Stimulated activated naive CD4-positive, alpha-beta T cell (primary cell): Measurements from ENCODE around the gene VIPR1.
A peak's percentile ranks its signal among the peaks of the same experiment; 100 is the strongest.

Source experiments
- DNase-seq, 6 experiments: peaks; one replicate each; lab custom pipeline; 2025; lab: John Stamatoyannopoulos, UW

Gene VIPR1

DNA sequence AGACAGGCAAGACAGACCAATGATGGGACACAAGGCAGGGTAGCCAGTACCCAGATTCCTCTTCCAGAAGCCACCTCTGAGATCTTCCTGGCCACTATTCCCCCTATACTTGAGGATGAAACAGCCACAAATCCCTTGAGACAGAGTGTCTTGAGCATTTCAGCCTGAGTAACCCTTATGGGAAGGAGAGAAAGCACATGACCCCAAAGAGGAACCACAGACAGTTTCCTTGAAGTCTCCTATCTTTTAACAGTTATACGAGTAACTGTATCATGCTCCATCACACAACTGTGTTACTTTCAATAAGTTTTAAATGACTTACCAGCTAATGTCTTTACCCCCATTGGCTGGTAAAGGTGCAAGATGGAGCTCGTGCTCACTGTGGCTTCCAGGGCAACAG, 9.3 kb downstream of the VIPR1 start:
- DNase-seq: no peak

DNA sequence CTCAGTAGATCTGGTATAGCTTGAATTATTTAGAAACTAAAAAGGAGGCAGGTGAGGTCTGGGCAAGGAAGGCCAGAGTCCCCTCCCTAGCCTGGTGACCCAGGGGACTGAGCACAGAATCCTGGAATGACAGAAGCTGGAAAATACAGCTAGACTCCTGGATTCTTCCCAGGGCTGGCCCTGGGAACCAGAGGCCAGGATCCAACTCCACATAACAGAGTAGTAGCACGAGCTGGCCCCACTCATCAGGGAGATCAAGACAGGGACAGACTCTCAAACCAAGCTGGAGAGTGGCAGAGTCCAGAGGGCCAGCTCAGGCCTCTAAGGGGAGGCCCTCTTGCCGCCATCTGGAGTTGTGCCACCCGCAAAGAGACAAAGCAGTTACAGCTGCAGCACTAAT, 10.7 kb downstream of the VIPR1 start:
- DNase-seq: no peak

DNA sequence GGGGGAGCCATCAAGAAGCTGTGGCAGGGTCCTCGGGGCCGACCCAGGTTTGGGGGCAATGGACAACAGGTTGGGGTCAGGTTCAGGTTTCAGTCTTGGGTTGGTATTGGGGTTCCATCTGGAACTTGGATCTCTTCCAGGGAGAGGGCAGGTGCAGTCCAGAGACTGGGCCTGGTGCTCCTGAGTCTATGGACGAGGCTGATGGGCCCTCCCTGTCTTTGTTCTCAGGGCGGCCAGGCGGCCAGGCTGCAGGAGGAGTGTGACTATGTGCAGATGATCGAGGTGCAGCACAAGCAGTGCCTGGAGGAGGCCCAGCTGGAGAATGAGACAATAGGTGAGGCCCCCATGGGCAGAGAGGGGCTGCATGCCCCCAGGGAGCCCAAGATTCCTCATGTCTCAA, 11.1 kb downstream of the VIPR1 start:
- DNase-seq: no peak

DNA sequence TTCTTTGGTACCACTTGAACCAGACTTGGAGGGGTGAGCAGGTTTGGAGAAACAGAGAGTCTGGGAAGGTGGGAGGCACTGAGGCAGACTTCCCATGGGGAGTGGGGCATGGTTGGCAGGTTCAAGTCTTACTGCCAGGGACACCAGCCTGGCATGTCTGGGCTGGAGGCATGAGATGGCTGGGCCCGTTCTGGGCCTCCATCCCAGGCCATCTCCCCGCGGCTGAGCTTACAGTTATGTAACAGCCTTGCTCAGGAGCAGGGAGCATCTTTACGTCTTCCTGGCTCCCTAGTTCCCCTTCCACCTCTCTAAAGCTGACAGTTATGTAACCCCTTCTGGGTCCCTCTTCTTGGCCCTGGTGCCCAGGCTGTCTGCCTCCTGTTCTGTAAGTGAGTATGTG, 12.4 kb downstream of the VIPR1 start:
- DNase-seq: no peak

DNA sequence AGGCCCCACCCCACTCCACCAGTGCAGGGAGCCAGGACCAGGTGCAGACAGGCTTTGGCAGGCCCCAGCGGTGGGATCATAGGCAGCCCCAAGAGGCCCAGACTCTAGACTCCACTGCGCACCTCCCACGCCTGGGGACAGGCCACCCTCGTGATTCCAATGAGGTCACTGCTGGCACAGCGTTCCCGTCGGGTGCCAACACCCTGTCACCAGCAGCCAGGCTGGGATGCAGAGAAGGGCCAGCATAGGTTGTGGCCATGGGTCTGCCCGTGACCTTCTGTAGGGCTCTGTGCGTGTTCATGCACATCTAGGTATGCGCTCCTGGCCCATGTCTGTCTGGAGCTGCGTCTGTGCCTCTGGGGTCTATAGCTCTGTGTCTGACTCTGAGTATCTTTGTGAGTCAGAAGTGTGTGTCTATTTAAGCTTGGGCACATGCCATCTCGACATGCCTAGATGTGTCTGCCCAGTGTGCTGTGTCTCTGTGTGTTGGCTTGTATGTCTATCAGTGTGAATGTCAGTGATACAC, 13.0 kb downstream of the VIPR1 start:
- no peak for DNase-seq

DNA sequence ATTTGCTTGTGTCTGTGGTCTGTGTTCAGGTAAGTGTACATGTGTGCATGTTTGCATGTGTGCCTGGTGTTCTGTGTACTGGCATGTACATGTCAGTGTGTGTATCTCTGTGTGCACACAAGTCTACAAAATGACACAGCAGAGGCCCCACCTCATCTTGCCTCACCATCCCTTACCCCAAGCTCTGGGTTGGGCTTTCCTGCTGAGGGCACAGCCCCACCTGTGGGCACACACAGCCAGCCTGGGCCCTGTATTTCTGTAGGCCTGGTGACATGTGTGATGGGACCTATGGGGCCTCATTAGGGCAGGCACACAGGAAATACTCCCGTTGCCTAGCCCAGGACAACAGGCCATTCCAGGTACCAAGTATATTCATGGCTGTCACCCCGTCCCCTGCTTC, 13.5 kb downstream of the VIPR1 start:
- no peak for DNase-seq

DNA sequence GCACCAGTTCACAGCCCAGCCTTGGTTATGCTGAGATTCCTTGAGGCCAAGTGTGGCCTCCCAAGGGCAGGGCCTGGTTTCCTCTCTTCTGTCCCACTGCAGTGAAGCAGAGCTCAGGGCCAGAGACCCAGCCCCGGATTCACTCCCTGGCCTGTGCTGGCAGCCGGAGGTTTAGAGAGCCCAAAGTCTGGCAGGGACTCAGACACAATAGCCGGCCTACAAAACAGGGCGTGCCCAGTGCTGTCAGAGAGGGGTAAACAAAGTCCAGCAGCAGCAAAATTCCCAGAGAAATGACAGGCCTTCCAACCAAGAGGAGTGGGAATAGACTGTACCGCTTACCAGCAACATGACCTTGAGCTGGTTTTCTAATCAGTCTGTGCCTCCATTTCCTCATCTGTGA, 14.0 kb downstream of the VIPR1 start:
- DNase-seq: no peak

DNA sequence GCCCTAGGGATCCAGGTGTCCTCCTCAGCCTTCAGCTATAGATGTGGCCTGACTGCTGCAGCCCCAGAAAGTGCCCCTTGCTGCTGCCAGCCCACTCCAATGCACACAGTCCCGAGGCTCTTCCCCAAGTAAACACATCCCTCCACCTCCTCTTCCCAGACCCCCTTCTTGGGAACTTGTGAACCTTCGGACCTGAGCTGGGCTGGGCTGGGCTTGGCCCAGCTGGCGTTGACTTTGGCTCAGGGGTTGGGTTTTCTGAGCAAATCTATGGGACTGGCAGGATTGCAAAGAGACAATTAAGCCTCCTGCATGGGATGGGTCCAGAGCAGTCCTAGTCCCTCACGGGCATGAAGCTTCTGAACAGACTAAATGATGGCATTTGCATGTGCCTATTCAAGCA, 14.7 kb downstream of the VIPR1 start:
- DNase-seq: no peak

DNA sequence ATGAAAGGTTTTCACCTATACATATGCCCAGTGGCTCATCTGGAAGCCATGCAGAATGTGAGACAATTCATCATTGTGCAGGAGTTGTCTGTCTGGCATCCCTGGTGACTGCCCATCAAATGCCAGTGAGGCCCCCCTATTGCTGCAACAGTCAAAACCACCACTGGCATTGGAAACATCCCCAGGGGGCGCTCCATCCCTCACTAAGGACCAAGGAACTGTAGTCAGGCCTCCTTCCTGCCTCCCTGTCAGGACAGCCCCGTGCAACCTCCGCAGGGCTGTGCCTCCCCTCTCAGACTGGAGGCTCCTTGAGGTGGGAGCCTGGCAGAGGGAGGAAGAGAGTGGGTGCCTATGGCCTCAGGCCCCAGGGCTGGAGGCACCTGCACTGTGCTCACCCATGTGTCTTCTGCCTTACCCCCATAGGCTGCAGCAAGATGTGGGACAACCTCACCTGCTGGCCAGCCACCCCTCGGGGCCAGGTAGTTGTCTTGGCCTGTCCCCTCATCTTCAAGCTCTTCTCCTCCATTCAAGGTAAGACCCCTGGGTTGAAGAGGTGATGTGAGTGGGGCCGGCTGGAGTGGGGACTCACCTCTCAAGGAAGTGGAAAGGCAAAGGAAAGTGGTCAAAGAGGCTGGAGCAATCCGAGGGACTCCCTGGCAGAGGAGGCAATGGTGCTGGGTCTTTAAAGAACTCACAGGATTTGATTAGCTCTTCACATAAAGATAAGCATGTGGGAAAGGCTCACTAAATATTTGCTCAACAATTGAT, 16.5 kb downstream of the VIPR1 start:
- DNase-seq: peak in 5 of 6 experiments; percentile 8 to 44 (median 19)

DNA sequence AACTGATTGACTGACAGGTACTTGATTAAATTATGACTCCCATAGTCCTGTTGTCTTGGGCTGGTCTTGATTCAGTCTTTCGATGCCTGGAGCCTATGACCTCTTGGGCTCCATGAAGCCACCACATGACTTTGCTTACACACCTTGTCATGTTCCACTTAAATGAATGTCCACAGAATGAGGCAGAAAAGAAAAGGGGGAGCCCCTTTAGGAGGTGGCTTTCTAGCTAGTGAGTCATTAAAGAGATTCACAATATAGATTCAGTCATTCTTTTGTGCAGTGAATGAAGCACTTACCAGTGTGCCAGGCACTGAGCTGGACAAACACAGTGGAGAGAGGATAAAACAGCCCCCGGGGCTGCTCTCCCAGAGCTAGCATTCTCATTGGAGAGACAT, 17.1 kb downstream of the VIPR1 start:
- DNase-seq: no peak

DNA sequence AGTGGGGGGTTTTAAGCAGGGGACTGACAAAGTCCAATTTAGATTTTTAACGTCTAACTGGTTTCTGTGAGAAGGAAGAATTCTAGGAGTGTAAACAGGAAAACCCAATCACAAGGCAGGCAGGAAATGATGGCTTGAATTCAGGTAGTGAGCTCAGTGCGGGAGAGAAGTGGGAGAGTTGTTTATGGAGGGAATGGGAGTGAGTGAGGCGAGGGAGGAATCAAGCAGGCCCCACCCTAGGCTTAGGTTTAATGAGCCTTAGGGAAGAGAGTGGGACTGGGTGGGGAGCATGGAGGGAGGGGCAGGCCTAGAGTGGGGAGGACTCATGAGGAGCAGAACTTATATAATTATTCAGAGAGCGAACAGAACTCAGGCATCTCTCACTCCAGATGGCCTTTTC, 17.9 kb downstream of the VIPR1 start:
- no peak for DNase-seq

DNA sequence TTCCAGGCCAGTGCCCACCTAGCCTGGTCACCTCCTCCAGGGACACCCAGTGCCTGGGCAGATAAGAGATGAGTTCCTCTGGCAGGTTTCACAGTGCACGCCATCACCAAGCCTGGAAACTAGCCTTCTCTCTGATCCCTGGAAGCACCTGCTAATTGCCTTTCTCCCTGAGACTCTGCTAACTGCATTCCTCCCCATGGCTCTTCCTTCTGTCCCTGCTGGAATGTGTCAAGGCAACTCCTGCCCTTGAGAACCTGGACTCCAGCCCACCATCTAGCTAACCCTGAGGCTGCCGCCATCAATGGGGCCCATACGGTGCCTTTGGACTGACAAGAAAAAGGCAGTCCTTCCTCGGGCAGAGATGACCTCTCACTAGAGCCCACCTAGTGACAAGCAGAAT, 18.5 kb downstream of the VIPR1 start:
- no peak for DNase-seq

DNA sequence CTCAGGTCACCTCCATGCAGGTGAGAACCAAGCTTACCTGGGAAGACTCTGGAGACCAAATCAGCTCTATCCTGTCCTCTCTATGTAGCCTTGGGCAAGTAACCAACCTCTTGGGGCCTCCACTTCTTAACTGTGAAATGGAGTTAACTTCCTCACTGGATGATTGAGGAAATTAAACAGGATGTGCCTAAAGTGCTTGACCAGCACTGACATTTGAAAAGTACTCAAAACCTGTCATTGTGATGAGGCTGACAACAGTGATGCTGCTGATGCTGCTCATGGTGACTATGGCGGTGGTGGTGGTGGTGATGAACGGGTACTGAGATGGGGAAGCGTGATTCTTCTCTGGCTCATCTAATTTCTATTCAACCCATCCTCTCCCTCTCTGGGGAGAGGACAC, 22.3 kb downstream of the VIPR1 start:
- no peak for DNase-seq

DNA sequence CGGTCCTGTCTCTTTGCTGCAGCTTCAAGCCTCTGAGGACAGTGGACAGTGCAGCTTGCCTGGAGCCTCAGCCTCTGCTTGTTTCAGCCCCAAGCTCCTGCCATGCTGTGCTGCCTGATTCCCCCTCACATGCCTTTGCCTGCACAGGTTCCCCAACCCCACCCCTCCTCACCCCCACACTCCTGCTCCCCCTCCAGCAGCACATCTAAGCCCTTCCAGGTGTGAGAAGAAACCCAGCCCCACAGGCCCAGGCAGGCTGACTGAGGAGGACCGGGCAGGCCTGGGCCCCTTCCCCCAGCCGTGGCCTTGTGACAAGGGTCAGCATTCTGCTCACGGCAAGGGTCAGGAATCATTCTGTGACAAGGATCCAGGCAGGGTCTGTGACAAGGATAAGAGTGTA, 22.8 kb downstream of the VIPR1 start:
- no peak for DNase-seq

DNA sequence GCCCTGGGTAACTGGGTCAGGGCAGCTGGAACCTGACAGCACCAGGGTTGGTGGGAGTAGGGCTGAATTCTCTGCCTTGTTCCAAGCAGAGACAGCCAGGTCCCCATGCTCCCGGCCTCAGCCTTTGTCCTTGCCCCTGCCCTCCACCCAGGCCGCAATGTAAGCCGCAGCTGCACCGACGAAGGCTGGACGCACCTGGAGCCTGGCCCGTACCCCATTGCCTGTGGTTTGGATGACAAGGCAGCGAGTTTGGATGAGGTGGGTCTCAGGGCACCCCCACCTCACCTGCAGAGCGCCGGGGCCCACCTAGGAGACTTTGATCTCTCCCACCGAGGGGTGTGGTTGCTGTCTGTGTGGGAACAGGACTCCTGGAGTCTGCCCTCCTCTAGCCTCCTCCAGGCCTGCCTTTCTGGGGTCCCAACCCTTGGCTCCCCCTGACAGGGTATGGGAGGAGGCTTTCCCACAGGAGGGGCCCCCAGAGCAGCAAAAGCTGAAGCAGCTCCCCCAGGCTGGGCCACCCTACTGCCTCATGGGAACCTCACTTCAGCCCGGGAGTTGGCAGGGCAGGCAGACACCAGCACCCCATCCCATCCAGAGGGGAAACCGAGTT, 23.4 kb downstream of the VIPR1 start:
- DNase-seq: no peak

DNA sequence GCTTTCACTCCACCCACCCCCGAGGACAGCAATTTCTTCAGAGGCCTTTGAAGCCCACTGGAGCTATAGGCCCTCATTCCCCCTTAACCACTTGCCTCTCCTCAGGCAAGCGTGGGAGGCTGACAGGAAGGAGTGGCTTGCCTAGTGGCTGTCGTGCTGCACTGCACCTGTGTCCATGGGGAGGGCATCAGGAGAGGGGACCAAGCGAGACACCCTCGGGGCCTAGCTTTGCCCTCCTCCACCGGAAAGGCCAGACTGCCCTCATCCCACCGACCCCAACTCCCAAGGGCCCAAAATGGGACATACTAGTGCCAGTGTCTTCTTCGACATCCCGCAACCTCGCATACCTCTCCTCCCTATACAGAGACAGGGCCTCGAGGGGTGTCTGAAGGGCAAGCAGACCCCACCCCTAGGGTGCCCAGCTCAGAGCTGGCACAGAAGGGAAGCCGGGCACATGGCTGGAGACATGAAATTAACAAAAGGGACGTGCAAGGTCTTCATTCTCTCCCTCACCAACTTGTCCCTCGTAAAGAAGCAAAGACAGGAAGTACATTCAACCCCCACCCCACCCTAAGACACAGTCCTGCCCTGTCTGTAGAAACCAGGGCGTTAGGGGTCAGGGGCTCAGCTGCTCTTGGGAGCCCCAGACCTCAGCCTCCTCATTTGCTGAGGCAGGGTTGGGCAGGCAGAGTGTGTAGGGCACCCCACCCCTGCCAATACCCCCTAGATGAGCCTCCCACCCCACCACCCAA, 24.3 kb downstream of the VIPR1 start:
- DNase-seq: peak in 5 of 6 experiments; percentile 14 to 54 (median 17)

DNA sequence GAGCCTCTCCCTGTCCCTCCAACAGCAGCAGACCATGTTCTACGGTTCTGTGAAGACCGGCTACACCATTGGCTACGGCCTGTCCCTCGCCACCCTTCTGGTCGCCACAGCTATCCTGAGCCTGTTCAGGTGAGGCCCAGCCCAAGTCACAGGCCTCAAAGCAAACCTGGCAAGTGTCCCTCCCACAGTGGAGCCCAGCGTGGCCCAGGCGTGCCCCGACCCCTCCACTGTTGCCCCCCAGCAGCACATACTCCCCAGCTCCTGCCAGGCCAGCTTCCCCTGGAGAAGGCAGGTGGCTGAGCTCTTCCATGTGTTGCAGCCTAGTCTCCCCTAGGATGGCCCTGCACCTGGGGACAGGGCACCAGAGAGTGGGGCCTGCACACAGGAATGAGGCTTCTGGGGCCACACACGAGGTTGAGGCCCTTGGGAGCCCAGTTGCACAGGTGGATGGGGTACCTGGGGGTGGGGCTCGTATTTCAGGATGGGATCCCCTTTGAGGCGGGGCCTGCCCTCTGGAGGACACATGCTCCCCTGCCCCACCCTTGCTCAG, 25.0 kb downstream of the VIPR1 start:
- DNase-seq: no peak

DNA sequence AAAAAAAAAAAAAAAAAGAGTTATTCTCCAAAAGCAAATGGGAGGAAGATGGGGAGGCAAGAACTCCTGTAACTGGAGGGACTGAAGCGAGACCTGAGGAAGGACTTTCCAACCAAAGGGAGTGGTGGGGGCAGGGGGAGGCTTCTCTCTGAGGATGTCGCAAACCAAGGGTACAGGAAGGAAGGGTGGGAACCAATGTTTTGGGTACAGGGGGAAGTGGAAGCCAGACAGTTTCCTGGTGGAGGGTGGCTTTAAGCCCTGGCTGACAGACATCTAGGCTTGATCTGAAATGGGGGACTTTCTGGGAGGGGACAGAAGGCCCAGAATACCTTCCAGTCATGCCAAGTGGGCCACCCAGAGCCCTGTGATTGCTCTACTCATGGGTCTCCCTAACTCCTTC, 27.0 kb downstream of the VIPR1 start:
- peak in 3 of 6 experiments; percentile 7 to 44 (median 40) for DNase-seq

DNA sequence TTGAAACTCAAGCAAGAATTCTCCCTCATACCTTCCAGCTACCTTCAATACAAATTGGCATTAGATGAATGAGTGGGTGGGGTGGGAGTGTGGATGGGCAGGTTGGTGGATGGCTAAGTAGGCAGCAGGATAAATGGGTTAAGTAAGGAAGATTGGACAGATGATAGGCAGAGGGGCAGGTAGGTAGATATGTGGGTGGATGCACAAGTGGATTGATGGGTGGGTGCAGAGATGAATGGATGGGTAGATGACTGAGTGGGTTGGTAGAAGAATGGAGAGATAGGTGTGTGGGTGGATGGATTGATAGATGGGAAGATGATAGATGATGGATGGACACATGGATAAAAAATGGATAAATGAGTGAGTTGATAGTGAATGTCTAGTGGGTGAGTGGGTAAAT, 27.6 kb downstream of the VIPR1 start:
- DNase-seq: no peak

DNA sequence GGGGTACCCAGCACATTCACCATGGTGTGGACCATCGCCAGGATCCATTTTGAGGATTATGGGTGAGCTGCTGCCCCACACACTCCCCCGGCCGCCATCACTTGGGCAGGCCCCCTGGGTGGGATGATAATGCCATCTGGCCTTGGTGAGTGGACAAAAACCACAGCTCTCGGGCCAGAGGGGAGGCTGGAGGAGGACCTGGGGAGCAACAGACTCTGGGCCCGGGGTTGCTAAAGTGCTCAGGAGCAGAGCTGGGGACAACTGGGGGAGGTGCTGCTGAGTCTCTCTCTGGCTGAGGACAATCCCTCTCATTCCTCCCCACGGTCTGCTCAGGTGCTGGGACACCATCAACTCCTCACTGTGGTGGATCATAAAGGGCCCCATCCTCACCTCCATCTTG, 29.0 kb downstream of the VIPR1 start:
- DNase-seq: no peak

DNA sequence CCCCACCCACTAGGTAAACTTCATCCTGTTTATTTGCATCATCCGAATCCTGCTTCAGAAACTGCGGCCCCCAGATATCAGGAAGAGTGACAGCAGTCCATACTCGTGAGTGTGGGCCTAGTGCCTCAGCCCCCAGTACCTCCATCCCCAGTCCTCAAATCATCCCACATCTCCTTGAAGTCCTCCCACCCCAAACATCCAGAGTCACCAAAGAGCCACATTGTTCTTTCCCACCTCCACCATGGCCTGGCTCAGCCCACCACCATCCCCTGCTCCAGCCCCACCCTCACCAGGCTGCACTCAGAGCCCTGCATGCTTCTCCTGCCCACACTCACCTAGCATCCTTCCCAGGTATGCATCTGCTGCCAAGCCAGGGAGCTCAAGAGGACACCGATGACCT, 29.8 kb downstream of the VIPR1 start:
- DNase-seq: no peak

DNA sequence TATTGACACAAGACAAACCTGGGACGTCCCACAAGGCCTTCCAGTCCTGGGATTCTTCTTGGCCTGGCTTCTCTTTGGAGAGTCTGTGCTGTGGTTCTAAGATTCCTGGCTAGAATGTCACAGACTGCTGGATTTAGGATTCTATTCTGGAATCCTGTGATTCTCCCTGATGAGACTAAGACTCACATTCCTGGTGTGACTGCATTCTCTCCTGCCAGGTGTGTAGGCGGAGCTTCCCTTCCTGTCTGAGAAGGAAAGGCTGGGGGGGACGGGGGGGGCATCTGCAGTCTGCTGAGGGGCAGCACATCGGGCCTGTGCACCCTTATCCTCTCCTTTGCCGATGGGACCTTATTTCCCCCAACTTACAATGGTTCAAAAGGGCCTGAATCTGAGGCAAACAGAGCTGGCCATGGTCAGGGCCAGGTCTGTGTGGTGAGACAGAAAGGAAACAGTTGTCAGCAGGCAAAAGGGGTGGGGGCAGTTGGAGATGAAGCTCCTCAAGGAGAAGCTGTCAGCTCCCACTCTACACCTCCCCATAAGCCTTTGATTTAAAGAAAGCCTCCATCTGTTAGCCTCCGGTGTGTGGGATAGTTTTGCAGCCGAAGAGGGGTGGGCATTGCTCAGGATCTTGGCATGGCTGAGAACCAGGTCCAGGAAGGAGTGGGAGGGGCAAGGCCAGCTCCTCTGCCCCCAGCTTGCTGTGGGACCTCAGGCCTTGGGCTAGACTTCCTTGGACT, 30.9 kb downstream of the VIPR1 start:
- no peak for DNase-seq
